SHP77 treated with DMSO at 0.1 percent for 48 hours (cell line): Measurements from ENCODE around the gene COL23A1.

Source experiments
- DNase-seq: peaks from one replicate; lab custom pipeline; 2025; lab: John Stamatoyannopoulos, UW

Gene COL23A1

DNA sequence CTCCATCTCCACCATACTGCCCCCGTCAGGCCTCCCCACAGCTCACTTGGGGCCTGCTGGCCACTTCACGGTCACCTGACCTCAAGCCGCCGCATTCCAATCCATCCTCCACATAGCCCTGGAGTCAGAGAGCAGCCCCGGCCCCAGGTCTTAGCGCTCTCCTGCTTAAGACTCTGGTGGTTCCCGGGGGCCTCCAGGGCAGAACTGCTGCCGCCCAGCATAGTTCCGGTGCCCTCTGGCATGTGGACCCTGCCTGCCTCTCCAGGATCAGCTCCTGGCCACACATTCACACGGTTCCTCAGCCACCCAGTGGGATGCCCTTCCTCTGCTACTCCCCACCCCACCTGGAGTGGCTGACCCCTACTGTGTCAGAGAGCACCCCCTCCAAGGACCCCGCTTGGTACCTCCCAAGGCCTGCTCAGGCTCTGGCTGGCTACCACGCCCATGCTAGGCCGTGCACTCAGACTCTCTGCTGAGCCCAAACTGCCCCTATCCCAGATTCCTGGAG lies 366.3 kb downstream of the COL23A1 start:
- DNase-seq = no peak

- DNase-seq = no peak
Measured at GRCh38 chr5:178223196-178223773, 366.9 kb downstream of the COL23A1 start.

- DNase-seq = no peak
Measured at GRCh38 chr5:178222292-178222691, 367.9 kb downstream of the COL23A1 start.

DNA sequence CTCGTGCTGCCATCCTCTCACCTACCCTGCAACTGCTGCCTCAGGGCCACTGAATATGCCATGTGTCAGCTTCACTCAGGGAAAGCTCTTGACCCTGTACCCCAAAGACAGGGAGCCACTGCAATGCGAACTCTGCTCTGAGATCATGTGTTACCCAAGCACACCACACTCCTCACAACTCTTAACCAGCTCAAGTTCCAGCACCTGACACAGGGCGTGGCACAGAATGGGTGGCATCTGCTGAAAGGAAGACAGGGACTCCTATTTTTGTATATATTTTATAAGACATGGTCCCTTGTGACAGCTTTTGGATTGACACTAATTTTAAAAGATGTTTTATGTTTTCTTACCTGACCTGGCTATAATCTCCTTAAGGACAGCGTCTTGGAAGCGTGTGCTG lies 368.3 kb downstream of the COL23A1 start:
- no peak for DNase-seq

DNA sequence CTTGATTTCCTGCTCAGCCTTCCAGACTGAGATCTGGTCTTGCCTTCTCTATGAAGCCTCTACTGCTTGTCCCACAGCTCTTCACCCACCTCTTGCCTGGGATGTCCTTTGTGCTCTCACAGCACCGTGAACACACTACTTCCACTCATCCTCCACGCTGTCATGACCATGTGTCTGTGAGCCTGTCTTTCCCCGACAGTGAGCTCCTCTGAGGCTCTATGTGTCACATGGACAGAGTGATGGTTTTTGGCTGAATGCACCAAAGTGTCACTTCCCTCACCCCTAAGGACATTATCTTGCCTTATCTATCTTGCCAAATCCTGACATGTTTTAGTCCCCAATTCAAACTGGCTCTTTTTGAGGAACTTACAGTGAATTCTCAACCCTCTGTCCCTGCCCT lies 368.9 kb downstream of the COL23A1 start:
- DNase-seq = no peak

GRCh38 chr5:178218827-178219226 lies 371.4 kb downstream of the COL23A1 start:
- DNase-seq = no peak

- DNase-seq = no peak
Measured at GRCh38 chr5:178218237-178218776, 371.9 kb downstream of the COL23A1 start.

DNA sequence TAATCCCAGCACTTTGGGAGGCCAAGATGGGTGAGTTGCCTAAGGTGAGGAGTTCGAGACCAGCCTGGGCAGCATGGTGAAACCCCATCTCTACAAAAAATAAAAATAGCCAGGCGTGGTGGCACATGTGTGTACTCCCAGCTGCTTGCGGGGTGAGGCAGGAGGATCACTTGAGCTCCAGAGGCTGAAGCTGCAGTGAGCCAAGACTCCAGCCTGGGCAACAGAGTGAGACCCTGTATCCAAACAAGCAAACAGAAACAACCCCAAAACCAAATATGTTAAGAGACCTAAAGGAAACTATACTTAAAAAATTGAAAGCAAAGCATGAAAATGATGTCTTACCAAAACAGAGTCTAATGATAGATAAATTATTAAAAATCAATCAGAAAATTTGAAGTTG lies 373.4 kb downstream of the COL23A1 start:
- DNase-seq = no peak

GRCh38 chr5:178216088-178216534 lies 374.1 kb downstream of the COL23A1 start:
- no peak for DNase-seq

- DNase-seq = no peak
Measured at GRCh38 chr5:178215280-178216002, 374.8 kb downstream of the COL23A1 start.

DNA sequence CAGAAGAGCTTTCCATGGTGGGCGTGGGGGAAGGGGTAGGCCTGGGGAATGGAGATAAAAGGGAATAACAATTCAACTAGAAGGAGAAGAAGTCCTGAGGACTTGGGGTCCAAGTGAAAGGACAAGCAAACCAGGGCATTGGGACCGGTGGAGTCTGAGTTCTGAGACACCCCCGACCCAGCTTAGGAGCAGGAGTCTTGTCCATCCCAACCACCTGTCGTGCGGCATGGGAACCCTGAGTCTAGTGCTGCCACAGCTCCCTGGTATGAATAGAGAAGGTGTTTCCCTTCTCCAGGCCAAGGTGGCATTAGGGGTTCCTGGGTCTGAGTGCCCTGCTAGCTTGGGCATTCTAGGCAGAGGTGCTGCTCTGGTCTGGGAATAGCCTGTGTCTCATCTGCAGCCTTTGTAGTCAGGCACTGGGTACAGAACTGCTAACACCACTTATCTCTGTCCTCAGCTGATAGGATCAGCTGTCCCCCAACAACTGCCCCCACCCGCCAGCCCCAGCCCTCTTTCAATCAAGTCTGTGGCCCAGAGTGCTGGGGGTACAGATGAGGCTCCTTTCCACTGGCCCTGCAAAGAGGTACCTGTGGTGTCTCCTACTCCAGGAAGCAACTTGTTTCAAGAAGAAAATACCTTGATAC lies 375.9 kb downstream of the COL23A1 start:
- DNase-seq = no peak

- no peak for DNase-seq
Measured at GRCh38 chr5:178213748-178214151, 376.4 kb downstream of the COL23A1 start.

GRCh38 chr5:178213003-178213461 lies 377.2 kb downstream of the COL23A1 start:
- DNase-seq = no peak

DNA sequence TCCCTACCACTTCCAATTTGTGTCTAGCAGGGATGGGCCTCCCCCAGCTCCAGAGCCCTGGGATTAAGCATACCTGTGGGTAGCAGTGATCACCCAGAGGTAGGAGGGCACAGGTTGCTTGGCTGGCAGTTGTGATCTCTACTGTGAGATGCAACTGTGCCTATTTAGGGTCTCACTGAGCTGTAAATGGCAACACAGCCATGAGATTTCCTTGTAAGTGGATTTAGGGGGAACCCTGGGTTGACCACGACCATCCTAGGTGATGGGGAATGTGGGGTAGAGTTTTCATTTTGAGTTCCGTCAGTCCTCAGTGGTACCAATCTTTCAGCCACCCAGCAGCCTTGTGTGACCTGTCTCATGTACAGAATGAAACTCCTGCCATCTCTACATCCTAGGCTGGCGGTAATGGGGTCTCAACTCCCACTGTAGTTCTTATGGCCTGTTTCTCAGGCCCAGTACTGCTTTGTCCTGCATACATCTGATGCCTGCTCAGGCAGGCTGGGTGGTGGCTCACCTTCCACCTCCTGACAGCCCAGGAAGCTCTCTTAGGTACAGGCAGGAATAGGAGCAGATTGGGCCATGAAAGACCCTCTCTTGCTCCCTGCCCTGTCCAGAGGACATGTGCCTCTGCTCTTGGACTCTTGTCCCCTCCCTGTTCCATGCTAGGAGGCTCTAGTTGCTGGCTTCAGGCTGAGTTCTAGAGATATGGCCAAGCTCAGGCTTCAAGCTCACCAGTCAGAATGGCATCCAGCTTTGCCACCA lies 377.8 kb downstream of the COL23A1 start:
- no peak for DNase-seq

GRCh38 chr5:178211095-178212048 lies 378.8 kb downstream of the COL23A1 start:
- DNase-seq = no peak

GRCh38 chr5:178210686-178211085 lies 379.5 kb downstream of the COL23A1 start:
- no peak for DNase-seq

- no peak for DNase-seq
Measured at GRCh38 chr5:178210073-178210535, 380.1 kb downstream of the COL23A1 start.

DNA sequence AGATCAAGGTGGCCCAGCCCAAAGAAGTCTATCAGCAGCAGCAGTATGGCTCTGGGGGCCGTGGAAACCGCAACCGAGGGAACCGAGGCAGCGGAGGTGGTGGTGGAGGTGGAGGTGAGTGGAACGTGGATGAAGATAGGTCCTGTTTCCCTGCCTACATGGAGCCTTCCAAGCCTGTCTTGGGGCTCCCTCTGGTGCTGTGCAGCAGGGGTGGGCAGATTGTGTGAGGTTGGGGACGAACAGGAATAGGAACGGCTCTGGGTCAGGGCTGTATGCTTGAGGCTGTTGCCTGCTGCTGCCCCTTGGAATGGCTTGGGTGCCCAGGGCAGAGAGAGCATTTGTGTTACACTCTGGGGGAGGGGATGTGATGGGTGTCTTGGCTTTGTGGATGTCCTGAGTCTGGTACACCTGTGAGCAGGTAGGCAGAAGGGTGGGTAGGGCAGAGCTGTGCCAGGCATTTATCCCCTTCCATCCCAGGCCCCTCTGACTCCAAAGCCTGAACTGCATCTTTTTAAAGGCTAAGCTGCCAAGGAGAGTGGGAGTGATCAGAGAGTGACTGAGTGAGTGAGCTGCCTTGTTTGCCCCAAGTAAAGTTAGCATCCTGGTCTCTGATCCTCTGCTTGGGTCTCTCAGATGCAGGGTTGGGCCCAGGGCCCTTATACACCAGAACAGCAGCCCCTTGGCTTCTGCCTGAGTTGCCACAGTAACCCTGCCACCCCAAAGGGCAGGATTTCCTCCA lies 380.7 kb downstream of the COL23A1 start:
- DNase-seq = no peak

DNA sequence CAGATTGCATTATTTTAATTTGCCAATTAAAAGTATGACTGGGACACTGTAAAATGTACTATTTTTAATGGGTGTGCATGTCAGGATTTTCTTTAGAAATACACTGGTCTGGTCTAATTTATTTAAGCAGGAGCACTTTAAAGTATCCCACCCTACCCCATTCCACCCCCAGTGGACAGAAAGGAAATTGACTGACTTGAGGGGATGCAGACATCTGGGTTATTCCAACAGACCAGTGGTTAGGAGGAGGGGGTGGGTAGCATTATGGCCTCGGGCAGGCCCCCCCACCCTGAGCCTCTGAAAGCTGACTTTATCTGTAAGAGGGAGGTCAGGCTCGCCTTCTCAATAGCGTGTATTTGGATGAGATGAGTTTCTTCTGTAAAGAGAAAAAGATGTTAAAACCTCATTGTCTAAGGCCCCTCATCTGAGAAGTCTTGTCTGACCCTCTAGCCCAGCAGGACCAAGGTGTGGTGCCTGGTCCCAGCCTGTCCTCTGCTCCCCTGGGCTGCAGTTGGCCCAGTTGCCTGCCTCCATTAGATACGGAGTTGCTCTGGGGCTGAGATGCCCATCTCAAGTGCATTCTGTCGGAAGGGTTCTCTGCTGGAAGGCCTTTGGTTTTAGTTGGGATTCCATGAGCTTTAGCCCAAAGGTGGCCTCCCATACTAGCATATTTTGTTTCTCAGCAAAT lies 381.5 kb downstream of the COL23A1 start:
- DNase-seq = no peak
